Measurements from ENCODE around the gene TMEM161A.
"Not testable (repeated sequence)": the region's sequence is repeated elsewhere in the genome, so short reads cannot be mapped to it uniquely, and the experiment has no call there.

The TMEM161A gene

DNA sequence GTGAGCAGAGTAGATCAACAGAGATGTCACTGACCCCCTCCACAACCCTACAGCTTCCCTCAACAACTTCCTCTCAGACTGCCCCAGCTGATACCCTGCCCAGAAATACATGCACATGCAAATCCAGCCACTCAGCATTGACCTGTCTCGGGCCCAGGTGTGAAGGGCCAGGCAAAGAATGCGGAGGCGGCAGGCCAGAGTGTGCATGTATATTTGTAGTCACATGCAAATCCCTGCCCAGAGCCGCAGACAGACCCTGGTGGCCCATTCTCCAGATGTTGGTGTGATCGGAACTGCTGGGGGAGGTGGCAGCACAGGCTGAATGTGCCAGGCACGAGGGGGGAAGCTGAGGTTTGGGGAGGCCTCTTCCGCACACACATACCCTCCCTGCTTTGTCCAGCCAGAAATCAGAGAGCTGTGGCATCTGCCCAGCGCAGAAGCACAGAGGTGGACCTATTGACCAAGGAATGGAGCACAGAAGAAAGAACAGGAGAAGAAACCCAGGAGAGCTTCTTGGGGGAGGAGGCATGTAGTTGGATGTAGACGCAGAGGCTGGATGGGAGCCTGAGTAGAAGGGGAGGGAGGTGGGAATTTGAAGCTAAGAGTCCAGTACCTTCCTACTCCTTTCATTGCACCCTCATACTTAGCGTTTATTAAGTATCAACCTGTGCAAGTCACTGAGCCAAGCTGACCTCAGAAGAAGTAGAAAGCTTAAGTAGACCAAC is 17.4 kb upstream of the TMEM161A start:
- in situ Hi-C loops (cut with MboI; ENCODE audit: low sequenced_read_pairs), result no loop called here

DNA sequence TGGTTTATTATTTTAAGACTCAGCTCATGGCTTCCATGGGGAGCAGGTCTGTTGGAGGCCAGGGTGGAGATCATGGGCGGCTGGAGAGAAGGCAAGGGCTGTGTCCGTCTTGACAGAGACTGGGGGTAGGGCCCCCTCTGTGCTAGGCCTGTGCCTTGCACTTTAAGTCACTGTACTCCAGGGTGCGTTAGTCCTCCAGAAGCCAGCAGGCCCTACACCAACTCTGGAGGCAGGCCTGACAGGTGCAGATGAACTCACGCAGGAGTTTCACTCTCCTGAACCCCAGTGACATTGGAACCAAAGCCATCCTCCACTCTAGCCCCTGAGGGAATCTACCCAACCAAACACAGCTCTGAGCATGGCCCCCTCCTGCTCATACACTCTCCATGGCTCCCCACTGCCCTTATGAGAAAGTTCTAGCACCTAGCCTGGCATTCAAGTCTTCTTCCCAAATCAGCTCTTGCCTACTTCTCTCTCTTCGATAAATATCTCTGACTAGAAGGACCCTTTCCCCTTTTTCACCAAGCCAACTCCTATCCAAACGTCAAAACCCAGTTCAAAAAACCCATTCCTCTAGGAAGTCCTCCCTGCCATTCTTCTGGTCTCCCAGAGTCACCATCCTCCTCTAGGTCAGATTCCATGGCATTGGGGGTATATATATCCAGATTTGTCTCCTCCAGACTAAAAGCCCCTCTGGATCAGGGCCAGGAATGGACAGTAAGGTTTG is 16.7 kb upstream of the TMEM161A start:
- in situ Hi-C loops (cut with MboI; ENCODE audit: low sequenced_read_pairs), result no loop called here

DNA sequence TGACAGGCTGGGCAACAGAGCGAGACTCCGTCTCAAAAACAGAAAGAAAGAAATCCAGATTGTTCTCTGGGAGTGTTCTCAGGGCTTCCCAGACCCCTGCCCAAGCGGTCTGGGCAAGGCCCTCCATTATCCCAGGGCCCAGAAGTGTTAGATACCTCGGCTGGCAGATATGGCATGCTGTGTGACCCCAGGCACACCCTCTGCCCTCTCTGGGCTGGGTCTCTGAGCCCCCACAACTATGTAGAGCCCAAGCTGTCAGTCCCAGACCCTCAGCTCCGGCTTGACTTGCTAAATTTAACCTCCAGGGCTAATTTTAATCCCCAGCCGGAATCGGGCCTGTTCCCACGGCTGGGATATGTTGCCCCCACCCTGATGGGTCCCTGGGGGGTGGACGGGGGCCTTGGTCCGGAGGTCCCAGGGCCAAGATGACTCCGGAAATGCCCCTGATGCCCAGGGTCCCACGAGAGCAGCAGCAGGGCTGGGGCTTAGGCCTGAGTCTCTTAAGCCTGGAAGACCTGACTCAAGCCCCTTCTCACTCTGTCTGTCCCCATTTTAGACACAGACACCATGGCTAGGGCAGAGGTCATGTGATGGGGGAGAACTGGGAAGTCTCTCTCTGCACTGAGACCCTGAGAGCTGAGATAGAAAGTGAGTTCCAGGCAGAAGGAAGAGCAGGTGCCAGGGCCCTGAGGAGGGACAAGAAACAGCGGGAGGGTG is 14.5 kb upstream of the TMEM161A start:
- in situ Hi-C loops (cut with MboI; ENCODE audit: low sequenced_read_pairs), result no loop called here

DNA sequence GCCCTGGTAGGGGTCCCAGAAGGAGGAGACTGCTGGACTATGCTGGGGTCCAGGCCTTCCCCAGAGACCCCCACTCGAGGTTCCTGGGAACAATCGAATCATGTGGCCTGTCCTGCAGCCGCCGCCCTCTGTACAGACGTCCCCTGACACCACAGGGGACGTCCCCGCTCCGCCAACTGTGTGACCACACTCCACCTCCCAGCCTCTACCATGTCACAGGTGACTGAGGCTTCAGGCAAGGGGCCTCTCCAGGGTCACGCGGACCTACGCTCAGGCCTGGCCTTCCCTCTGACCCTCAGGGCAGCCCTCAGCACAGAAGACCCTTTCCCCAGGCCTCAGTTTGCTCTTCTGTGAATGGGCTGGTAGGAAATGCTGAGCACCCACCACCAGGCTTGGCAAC is 13.1 kb upstream of the TMEM161A start:
- in situ Hi-C loops (cut with MboI; ENCODE audit: low sequenced_read_pairs), result no loop called here

DNA sequence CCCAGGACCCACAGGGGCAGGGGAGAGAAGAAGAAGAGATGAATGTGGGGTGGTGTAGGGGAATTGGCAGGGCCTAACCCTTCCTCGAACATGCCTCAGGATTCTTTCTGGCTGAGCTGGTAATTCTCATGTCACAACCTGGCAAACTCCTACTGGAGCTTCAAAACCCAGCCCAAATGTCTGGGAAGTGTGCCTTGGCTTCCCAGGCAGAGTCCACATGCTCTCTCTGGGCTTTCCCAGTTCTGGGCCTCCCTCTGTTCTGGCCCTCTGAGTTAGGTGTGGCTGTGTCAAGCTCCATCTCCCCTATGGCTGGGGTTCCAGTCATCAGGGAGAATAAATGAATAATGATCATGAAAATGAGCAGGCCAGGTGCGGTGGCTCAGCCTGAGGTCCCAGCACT is 11.2 kb upstream of the TMEM161A start:
- in situ Hi-C loops (cut with MboI; ENCODE audit: low sequenced_read_pairs), result no loop called here

DNA sequence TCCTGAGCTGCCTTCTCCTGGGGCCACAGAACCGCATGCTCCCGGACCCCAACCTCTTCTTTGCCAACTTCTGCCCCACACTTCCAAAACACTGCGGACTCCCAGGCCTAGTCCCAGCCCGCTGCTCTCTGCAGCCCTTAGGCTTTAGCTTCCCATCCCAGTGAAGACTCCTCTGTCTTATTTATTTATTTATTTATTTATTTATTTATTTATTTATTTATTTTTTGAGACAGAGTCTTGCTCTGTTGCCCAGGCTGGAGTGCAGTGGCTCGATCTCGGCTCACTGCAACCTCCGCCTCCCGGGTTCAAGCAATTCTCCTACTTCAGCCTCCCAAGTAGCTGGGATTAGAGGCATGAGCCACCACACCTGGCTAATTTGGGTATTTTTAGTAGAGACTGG is 10.2 kb upstream of the TMEM161A start:
- in situ Hi-C loops (cut with MboI; ENCODE audit: low sequenced_read_pairs), result not testable (repeated sequence)

DNA sequence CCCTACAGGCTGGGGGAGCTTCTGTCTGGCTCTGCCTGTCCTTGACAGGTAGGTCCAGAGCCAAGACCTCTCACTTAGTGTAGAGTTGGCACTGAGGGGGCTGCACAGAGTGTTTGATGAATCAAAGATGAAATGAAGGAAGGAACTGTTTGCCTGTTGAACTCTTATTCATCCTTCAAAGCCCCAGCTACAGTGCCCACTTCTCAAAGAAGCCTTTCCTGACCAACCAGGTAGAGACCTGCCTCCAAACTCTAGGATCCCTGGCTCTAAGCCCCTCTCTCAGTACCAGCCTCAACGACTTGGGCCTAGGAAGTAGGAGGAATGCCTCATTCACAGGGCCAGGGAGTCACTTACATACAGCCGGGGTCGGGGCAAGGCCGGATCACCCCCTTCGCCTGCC is 9.1 kb upstream of the TMEM161A start:
- in situ Hi-C loops (cut with MboI; ENCODE audit: low sequenced_read_pairs), result no loop called here

DNA sequence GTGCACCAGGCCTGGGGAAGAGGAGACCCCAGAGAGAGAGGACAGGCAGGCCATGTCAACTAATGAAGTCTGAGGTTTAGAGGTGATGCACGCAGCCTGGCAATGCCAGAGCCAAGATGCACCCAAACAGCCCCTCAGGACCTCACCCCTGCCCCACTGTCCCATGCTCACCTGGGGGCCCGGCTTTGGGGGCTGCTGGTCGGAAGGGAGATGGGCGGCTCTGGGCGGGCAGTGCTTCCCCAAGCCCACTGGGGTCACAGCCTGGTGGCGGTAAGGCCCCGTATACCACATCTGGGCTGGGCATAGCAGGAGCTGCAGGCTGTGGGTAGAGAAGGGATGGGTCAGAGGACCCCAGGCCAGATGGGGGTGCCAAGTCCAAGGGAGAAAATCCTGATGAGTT is 8.6 kb upstream of the TMEM161A start:
- in situ Hi-C loops (cut with MboI; ENCODE audit: low sequenced_read_pairs), result no loop called here

DNA sequence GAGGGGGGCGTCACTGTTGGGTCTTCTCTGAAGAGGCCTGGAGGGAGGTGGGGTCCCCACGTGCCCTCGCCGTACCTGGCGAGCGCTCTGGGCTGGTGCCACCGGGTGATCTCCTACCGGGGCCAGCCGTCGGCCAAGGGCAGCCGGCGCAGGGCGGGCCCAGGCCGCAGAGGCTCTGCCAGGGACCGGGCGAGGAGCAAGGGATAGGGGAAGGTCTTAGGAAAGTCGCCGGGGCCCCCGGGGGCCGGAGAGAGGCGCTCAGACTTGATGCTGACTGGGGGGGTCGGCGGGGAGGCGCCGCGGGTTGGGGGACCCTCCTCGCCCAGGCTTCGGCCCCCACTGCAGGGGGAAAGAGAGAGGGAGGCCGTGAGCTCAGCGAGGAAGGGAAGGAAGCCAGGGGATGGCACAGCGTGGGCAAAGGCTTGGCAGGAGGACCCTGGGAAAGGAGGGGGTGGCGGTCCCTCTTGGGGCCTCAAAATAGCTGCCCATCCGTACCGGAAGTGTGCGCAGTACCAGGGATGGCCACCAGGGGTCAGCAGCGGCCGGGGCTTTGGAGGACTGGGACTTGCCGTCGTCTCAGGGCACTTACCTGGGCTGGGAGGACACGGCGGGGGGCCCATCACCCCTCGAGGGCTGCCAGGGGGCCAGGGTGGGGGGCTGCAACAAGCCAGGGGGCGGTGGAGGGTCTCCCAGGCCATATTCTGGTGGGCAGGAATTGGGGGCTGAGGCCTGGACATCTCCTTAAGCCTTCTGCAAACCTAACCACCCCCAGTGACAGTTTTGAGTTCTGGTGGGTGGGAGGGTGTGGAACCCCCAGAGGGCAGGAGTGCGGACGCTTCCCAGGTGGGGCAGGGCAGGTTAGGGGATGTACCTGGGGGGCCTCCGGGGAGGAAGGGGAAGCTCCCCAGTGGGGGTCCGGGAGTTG is 7.7 kb upstream of the TMEM161A start:
- in situ Hi-C loops (cut with MboI; ENCODE audit: low sequenced_read_pairs), result no loop called here

DNA sequence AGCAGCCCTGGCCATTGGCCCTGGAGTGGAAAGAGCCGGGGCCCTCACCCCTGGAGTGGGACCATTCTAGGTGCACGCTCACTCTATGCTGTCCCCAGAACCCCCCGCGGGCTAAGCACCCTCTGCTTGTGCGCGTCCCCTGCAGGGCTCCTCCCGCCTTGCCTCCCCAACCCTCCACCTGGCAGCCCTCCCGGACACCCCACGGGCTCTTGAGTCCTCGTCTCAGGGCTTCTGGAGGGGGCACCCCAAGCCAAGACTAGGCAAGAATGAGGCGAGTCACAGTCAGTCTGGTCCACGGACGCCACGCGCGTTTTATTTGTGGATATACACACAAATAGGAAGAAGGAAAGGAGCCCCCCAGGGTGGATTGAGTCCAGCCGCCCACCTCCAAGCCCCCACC is 7.0 kb upstream of the TMEM161A start:
- in situ Hi-C loops (cut with MboI; ENCODE audit: low sequenced_read_pairs), result no loop called here

DNA sequence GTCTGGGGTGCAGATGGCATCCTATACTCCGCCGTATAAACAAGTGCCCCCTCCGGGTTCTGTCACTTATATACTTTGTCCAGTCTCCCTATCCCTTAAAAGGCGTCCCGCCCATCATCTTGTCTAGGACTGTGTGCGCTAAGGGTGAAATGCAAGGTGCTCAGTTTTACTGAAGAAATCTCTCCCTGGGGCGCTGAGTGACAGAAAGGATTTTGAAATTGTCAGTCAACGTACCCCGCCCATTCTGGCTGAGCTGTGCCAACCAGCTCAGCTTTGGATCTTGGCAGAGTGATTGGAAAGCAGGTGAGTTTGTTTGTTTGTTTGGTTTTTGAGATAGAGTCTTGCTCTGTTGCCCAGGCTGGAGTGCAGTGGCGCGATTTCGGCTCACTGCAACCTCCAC is 4.1 kb upstream of the TMEM161A start:
- in situ Hi-C loops (cut with MboI; ENCODE audit: low sequenced_read_pairs), result no loop called here

DNA sequence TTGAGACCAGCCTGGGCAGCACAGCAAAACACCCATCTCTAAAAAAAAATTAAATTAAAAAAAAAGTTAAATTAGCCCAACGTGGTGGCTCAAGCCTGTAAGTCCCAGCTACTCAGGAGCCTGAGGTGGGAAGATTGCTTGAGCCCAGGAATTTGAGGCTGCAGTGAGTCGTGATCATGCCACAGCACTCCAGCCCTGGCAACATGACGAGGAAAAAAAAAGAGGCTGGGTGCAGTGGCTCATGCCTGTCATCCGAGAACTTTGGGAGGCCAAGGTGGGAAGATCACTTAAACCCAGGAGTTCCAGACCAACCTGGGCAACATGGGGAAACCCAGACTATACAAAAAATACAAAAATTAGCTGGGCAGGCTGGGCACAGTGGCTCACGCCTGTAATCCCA is 2.2 kb upstream of the TMEM161A start:
- in situ Hi-C loops (cut with MboI; ENCODE audit: low sequenced_read_pairs), result no loop called here

DNA sequence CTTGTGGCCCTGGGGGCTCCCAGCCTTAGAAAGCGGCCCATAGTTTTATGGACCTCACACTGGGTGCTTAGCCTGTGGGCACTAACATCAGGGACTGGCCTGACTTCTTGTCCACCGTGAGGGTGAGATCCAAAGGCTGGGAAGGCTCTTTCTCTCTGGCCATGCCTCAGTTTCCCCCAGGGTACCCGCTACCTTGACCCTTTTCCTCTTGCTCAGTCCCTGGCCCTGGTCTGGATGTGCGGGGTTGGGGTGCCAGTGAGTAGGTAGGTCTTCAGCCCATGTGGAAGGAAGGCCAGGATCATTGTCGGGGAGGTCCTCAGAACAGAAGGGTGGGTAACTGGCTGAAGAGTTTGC is 1.6 kb upstream of the TMEM161A start:
- in situ Hi-C loops (cut with MboI; ENCODE audit: low sequenced_read_pairs), result no loop called here

DNA sequence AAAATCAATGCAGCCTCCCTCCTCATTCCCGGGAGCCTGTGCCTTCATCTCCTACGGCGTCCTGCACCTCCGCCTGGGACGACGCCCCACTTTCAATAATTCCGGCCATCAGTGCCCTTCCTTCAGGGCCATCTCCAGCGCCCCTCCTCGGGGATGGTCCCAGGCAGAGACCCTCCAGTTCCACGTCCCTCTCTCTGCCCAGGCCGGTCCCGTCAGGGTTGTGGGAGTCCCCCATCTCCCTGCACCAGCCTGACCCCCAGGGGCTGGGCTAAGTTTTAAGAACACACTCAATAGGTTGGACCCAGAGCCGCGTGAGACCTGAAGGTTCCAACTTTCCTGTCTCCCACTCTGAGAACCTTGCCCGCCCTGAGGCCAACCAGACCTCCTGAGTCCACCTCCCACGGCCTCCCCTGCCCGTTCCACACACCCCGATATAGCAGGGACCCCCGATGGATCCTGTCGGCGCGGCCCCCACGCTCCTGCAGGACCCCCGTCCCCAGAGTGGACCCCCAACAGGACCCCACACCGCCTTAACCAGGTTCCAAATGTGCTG is 646 bp downstream of the TMEM161A start:
- in situ Hi-C loops (cut with MboI; ENCODE audit: low sequenced_read_pairs), result no loop called here

DNA sequence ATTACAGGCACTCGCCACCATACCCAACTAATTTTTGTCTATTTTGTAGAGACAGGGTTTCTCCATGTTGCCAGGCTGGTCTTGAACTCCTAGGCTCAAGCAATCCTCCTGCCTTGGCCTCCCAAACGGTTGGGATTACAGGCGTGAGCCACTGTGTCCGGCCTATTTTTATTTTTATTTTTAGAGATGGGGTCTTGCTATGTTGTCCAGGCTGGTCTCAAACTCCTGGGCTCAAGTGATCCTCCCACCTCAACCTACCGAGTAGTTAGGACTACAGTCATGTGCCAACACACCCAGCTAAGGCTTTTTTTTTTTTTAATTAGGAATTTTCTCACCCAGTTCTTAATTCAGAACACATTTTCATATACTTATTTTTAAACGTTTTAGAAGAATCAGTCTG is 2.6 kb downstream of the TMEM161A start:
- in situ Hi-C loops (cut with MboI; ENCODE audit: low sequenced_read_pairs), result not testable (repeated sequence)

DNA sequence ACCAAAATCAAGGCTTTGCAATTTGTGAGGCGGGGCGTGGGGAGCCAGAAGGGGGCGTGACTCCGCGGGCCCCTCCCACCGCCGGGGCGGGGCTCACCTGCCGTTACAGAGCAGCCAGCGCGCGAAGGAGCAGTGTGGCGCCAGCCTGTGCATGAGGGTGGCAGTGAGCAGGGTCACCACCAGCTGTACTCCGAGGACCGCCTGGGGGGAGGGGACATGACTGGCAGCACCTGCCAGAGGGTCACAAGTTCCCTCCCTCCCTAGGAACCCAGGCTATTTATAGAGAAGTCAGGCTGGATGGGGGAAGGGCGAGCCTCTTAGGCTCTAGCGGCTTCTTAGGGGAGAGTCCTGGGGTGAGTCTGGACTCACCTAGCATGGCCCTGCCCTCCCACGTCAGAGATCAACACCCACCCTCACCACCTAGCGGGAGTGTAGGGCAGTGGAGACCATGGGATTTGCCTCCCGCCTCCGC is 3.6 kb downstream of the TMEM161A start:
- in situ Hi-C loops (cut with MboI; ENCODE audit: low sequenced_read_pairs), result no loop called here

DNA sequence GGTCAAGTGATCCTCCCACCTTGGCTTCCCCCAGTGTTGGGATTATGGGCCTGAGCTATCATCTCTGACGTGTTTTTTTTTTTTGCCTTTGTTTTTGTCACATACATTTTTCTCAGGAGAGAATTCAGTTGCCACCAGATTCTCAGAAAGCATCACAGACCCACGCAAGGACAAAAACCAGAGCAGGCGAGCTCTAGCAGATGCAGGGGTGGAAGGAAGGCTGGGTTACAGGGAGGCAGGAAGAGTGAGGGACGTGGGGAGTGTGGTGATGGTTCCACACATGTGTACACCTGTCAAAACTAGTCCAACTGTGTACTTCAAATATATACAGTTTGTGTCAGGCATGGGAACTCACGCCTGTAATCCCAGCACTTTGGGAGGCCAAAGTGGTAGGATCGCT is 4.3 kb downstream of the TMEM161A start:
- in situ Hi-C loops (cut with MboI; ENCODE audit: low sequenced_read_pairs), result no loop called here

DNA sequence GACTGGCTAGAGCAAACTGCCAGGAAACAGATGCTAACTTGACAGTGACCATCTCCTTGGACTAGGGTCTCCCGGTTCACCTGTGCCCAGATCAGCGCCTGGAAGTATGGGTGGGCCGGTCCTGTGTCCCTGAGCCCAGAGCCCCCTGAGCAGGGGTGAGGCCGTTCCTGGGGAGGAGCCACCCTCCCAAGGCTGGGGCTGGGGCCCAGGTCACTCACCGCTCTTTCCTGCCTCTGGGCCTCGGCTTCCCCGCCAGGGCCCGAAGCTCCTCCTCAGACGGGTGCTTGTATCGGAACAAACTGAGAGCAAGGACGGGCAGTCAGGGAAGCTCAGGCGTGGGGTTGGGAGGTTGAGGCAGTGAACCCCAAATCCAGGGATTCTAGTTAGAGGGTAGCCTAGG is 5.4 kb downstream of the TMEM161A start:
- in situ Hi-C loops (cut with MboI; ENCODE audit: low sequenced_read_pairs), result no loop called here

DNA sequence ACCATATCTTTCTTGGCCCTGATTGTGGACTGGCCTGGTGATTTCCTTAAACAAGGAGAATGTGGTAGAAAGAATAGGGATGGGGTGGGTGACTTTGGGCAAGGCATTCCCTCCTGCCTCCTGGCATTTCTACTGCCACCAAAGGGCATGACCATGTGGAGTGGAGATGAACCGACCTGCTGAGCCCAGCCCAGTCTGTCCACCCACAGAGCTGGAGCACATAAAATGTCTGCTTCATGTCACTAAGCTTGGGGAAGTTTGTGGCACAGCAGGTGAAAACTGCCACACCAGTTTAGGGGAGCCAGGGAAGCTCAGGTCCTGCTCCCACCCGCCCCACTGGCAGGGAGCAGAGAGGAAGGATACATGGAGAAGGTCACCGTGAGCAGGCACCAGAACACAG is 6.3 kb downstream of the TMEM161A start:
- in situ Hi-C loops (cut with MboI; ENCODE audit: low sequenced_read_pairs), result no loop called here

DNA sequence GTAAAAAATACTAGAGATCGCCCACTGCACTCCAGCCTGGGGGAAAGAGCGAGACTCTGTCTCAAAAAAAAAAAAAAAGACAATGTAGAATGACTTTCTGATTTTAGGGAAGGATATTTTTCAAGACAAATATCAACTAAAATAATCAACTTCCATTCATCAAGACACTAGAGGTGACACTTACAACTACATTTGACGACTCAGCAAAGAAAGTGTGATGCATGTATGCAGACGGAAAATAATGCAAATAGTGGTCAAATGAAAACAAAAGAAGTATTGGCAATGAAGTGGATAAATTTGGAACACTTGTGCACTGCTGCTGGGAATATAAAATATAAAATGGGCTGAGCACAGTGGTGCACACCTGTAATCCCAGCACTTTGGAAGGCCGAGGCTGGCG is 12.2 kb downstream of the TMEM161A start:
- in situ Hi-C loops (cut with MboI; ENCODE audit: low sequenced_read_pairs), result no loop called here

DNA sequence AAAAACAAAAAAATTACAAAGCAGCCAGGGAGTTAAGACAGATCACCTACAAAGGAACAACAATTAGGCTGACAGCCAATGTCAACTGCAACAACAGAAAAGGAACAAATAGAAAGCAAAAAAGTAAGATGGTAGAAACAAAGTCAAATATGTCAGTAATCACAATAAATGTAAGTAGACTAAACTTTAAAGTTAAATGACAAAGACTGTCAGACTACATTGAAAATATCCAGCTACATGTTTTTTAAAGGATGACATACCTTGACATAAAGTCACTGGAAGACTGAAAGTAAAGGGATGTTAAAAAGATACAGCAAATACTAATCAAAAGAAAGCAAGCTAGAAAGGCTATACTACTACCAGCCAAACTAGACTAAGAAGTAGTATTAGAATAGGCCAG is 14.9 kb downstream of the TMEM161A start:
- in situ Hi-C loops (cut with MboI; ENCODE audit: low sequenced_read_pairs), result no loop called here
